H1 (cell line): Measurements from ENCODE around the gene PLCB1. TPM values are rescaled to one million over a fixed set of nuclear protein-coding genes. Genes with fewer than 3 reads are reported as not detected.

ENCODE experiments used
- ATF3 ChIP-seq: IDR thresholded peaks from 2 replicates; pipeline ENCODE4 v1.6.1; 2011; ENCODE audit warnings: low read depth, mild to moderate bottlenecking, low read length; ENCODE audit not compliant: insufficient read depth
- CBX5 ChIP-seq: fragments of 300-800, 300-1000 bp; sonication (generic); IDR thresholded peaks from 2 replicates; pipeline ENCODE4 v1.7.1; 2016; ENCODE audit warnings: antibody characterized with exemption, low read length, low read depth
- CHD2 ChIP-seq: IDR thresholded peaks from 2 replicates; pipeline ENCODE4 v1.6.1; 2012; ENCODE audit warnings: low read length, improper control_type of control experiment
- CHD7 ChIP-seq: fragments of 300-600 bp; sonication (generic); IDR thresholded peaks from 2 replicates; pipeline ENCODE4 v1.7.1; 2012; ENCODE audit warnings: low read length, moderate library complexity, mild to moderate bottlenecking, inconsistent platforms; ENCODE audit not compliant: insufficient replicate concordance
- CTBP2 ChIP-seq: IDR thresholded peaks from 2 replicates; pipeline ENCODE4 v1.7.0; 2011; ENCODE audit warnings: borderline replicate concordance, mild to moderate bottlenecking, moderate library complexity, mixed read lengths, low read length; ENCODE audit not compliant: insufficient read depth, insufficient read length
- EZH2 ChIP-seq: fragments of 200-600 bp; sonication (generic); IDR thresholded peaks from 2 replicates; pipeline ENCODE4 v1.7.1; 2012; ENCODE audit warnings: low read depth, mild to moderate bottlenecking, moderate library complexity, low read length, inconsistent platforms; ENCODE audit not compliant: severe bottlenecking
- MAX ChIP-seq: IDR thresholded peaks from 2 replicates; pipeline ENCODE4 v1.6.1; 2012; ENCODE audit warnings: inconsistent platforms
- RXRA ChIP-seq: IDR thresholded peaks from 2 replicates; pipeline ENCODE4 v1.6.1; 2011; ENCODE audit warnings: low read depth, mild to moderate bottlenecking, low read length, moderate library complexity; ENCODE audit not compliant: insufficient read depth
- SIN3A ChIP-seq, 2 experiments: IDR thresholded peaks in 1 of 2; conservative IDR thresholded peaks in 1 of 2; 2 replicates each; pipeline ENCODE4 v1.6.1; 2011 to 2012; ENCODE audit warnings: low read length in 2 of 2, improper control_type of control experiment in 1 of 2, low read depth in 1 of 2, mild to moderate bottlenecking in 1 of 2
- SP4 ChIP-seq: IDR thresholded peaks from 2 replicates; pipeline ENCODE4 v1.6.1; 2012; ENCODE audit warnings: low read length, inconsistent platforms
- polyA plus RNA-seq, 7 experiments: library from polyadenylated mRNA; depleted of rRNA in 3 of 7; stranded (reverse) in 5 of 7; unstranded in 2 of 7; fragments of >200 nt in 5 of 7; fragments of 200-250 nt in 2 of 7; gene quantifications; 1 replicate in 5 of 7; 2 replicates in 1 of 7; 4 replicates in 1 of 7; pipeline versions ENCODE4 v1.2.1 to v1.2.3, GENCODE V29; 2011 to 2013; ENCODE audit warnings: missing spikeins in 2 of 7, mixed read lengths in 2 of 7
- total RNA-seq: library from RNA; stranded (reverse); fragmentation: NEBNext Ultra II Directional; extraction: Animal tissue kit (Norgen Biotek cat#: 25700); gene quantifications from 2 replicates; pipeline ENCODE4 v1.2.1, GENCODE V29; 2021

PLCB1 gene
- total and polyA plus RNA-seq, 2 of the 8 experiments (the other 6 are each of a cell fraction or from before 2014, with no cell fraction given) = 2.6 to 9.1 TPM

- TF ChIP-seq CHD7 = no peak
- TF ChIP-seq EZH2 = no peak
- no peak for TF ChIP-seq CBX5
- TF ChIP-seq RXRA = no peak
- no peak for TF ChIP-seq CTBP2
- TF ChIP-seq SIN3A (conservative IDR thresholded peaks at IDR 0.05 in 1 of 2, IDR thresholded peaks at IDR 0.05 in 1 of 2; ENCODE audit: low read depth in 1 of 2, low read length in 2 of 2) = no peak
- no peak for TF ChIP-seq SP4
- no peak for TF ChIP-seq MAX
- no peak for TF ChIP-seq ATF3
- no peak for TF ChIP-seq CHD2
Measured at GRCh38 chr20:8671370-8671961, 539.4 kb downstream of the PLCB1 start (continued).
